Measurements from ENCODE around the gene POLG. TPM values are rescaled to one million over a fixed set of nuclear protein-coding genes. Genes with fewer than 3 reads are reported as not detected.

POLG gene
- total and polyA plus RNA-seq, 3 donors from 2014 or later: 31.6 to 73.3 (median 65.2) TPM

DNA sequence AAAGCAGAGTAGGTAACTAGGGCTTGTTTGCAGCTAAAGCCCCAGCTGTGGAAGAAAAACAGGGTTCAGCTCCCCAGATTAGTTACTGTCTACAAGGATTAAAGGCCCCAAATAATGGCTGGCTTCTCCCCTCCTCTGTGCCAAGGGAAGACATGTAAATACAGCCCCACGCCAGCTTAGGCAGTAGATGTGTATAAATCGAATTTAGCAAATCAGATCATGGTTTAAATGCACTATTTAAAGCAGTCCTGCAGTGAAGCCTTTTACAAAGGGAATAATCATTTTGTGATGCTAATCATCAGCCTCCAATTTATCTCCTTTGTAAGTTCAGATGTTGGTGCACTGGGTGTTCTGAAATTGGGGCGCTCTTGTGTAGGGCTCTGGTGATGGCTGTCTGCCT, 46.7 kb upstream of the POLG start:
- no peaks in the 10 kb centered on the region for H3K27me3 ChIP-seq
- DNase-seq: no peak
- intact Hi-C loops (cut with DNase I; ENCODE audit: low total_unique reads): no loop called here
- no peak overlapping the region for H3K27ac ChIP-seq
- TF ChIP-seq, protein P1, sequence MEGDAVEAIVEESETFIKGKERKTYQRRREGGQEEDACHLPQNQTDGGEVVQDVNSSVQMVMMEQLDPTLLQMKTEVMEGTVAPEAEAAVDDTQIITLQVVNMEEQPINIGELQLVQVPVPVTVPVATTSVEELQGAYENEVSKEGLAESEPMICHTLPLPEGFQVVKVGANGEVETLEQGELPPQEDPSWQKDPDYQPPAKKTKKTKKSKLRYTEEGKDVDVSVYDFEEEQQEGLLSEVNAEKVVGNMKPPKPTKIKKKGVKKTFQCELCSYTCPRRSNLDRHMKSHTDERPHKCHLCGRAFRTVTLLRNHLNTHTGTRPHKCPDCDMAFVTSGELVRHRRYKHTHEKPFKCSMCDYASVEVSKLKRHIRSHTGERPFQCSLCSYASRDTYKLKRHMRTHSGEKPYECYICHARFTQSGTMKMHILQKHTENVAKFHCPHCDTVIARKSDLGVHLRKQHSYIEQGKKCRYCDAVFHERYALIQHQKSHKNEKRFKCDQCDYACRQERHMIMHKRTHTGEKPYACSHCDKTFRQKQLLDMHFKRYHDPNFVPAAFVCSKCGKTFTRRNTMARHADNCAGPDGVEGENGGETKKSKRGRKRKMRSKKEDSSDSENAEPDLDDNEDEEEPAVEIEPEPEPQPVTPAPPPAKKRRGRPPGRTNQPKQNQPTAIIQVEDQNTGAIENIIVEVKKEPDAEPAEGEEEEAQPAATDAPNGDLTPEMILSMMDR (IDR thresholded peaks at IDR 0.05): no peak
- no peak for TF ChIP-seq POLR2A (IDR thresholded peaks at IDR 0.05)
- H3K9me3 ChIP-seq: no peaks in the 10 kb centered on the region
- H3K4me3 ChIP-seq: no peak overlapping the region
- WGBS, 2 donors: 84 to 93% methylated on average over 3 of the region's 3 CpGs
- H3K4me1 ChIP-seq: peaks cover 18% of the 10 kb centered on the region
- H3K36me3 ChIP-seq (ENCODE audit: low read depth, missing control alignments): no peaks in the 10 kb centered on the region

DNA sequence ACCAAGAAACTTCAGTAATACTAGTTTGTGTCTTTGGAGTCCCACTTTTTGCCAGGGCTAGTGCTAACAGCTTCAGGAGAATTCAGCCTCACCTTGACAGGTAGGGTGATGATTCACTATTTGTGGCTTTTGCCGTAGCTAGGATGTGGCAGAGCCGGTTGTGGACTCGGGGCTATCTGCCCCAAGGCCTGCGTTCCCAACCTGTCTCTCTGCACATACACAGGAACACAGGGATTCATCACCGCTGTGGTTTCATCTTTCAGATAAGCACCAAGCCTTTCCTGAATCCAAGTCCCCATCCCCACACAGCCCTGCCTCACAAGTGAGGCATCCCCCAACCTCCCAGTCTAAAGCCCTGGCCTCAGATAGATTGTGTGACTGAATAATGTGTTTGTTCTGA, 45.2 kb upstream of the POLG start:
- 40 to 63% methylated on average over 5 of the region's 5 CpGs for WGBS, 2 donors
- DNase-seq: no peak
- H3K27ac ChIP-seq: no peak overlapping the region
- TF ChIP-seq POLR2A (IDR thresholded peaks at IDR 0.05): no peak
- TF ChIP-seq, protein P1 (IDR thresholded peaks at IDR 0.05): no peak
- peaks cover 18% of the 10 kb centered on the region for H3K4me1 ChIP-seq
- intact Hi-C loops (cut with DNase I; ENCODE audit: low total_unique reads): no loop called here
- H3K27me3 ChIP-seq: no peaks in the 10 kb centered on the region
- H3K9me3 ChIP-seq: no peaks in the 10 kb centered on the region
- H3K36me3 ChIP-seq (ENCODE audit: low read depth, missing control alignments): no peaks in the 10 kb centered on the region
- peak overlapping the region in 1 of 2 donors; percentile 74 for H3K4me3 ChIP-seq

- Histone ChIP-seq H3K4me3 (peak overlapping the region; percentile 60 to 74), H3K27me3 (no peaks in the 10 kb centered on the region), H3K9me3 (no peaks in the 10 kb centered on the region), H3K27ac (peak overlapping the region; percentile 82 to 93), H3K4me1 (peaks cover 18% of the 10 kb centered on the region), H3K36me3 (ENCODE audit: low read depth, missing control alignments) (no peaks in the 10 kb centered on the region)
- no peak for DNase-seq
- TF ChIP-seq, protein P1 (IDR thresholded peaks at IDR 0.05): no peak
- no peak for TF ChIP-seq POLR2A (IDR thresholded peaks at IDR 0.05)
- 17 to 26% methylated on average over 7 to 28 of the region's 28 CpGs for WGBS, 2 donors
- intact Hi-C loops (cut with DNase I; ENCODE audit: low total_unique reads): no loop called here
Observed at GRCh38 chr15:89379251-89379695, 44.6 kb upstream of the POLG start.

GRCh38 chr15:89378296-89379151, 43.9 kb upstream of the POLG start:
- 3 to 7% methylated on average over 14 to 56 of the region's 76 CpGs for WGBS, 2 donors
- Histone ChIP-seq H3K4me3 (peak overlapping the region; percentile 60 to 74), H3K27me3 (no peaks in the 10 kb centered on the region), H3K9me3 (no peaks in the 10 kb centered on the region), H3K27ac (peak overlapping the region; percentile 82 to 93), H3K4me1 (peaks cover 11% of the 10 kb centered on the region), H3K36me3 (ENCODE audit: low read depth, missing control alignments) (no peaks in the 10 kb centered on the region)
- intact Hi-C loops (cut with DNase I; ENCODE audit: low total_unique reads): no loop called here
- peak; percentile 65 for DNase-seq
- TF ChIP-seq, protein P1 (IDR thresholded peaks at IDR 0.05): no peak
- no peak for TF ChIP-seq POLR2A (IDR thresholded peaks at IDR 0.05)
